ENCODE results near the gene SLC1A2.

SLC1A2 gene

GRCh38 chr11:35352077-35352888 lies 67.1 kb downstream of the SLC1A2 start:
- no peak overlapping the region for H3K4me3 ChIP-seq (ENCODE audit: low read depth, low read length)

GRCh38 chr11:35349897-35350296 lies 69.5 kb downstream of the SLC1A2 start:
- H3K4me3 ChIP-seq (ENCODE audit: low read depth, low read length), result no peak overlapping the region

GRCh38 chr11:35348898-35349687 lies 70.3 kb downstream of the SLC1A2 start:
- H3K4me3 ChIP-seq (ENCODE audit: low read depth, low read length), result no peak overlapping the region

- H3K4me3 ChIP-seq (ENCODE audit: low read depth, low read length), result no peak overlapping the region
Measured at GRCh38 chr11:35347921-35348331, 71.4 kb downstream of the SLC1A2 start.

GRCh38 chr11:35347173-35347878 lies 72.0 kb downstream of the SLC1A2 start:
- no peak overlapping the region for H3K4me3 ChIP-seq (ENCODE audit: low read depth, low read length)

GRCh38 chr11:35346472-35347156 lies 72.7 kb downstream of the SLC1A2 start:
- H3K4me3 ChIP-seq (ENCODE audit: low read depth, low read length), result no peak overlapping the region

- H3K4me3 ChIP-seq (ENCODE audit: low read depth, low read length), result no peak overlapping the region
Measured at GRCh38 chr11:35344681-35345574, 74.4 kb downstream of the SLC1A2 start.

GRCh38 chr11:35343033-35343598 lies 76.2 kb downstream of the SLC1A2 start:
- H3K4me3 ChIP-seq (ENCODE audit: low read depth, low read length), result no peak overlapping the region

- H3K4me3 ChIP-seq (ENCODE audit: low read depth, low read length), result no peak overlapping the region
Measured at GRCh38 chr11:35340715-35341114, 78.6 kb downstream of the SLC1A2 start.

- H3K4me3 ChIP-seq (ENCODE audit: low read depth, low read length), result no peak overlapping the region
Measured at GRCh38 chr11:35340071-35340470, 79.3 kb downstream of the SLC1A2 start.

GRCh38 chr11:35338921-35339320 lies 80.4 kb downstream of the SLC1A2 start:
- H3K4me3 ChIP-seq (ENCODE audit: low read depth, low read length), result no peak overlapping the region

GRCh38 chr11:35337914-35338305 lies 81.4 kb downstream of the SLC1A2 start:
- H3K4me3 ChIP-seq (ENCODE audit: low read depth, low read length), result no peak overlapping the region

- H3K4me3 ChIP-seq (ENCODE audit: low read depth, low read length), result no peak overlapping the region
Measured at GRCh38 chr11:35337136-35337913, 82.0 kb downstream of the SLC1A2 start.

GRCh38 chr11:35336726-35337125 lies 82.6 kb downstream of the SLC1A2 start:
- H3K4me3 ChIP-seq (ENCODE audit: low read depth, low read length), result no peak overlapping the region

GRCh38 chr11:35335226-35335625 lies 84.1 kb downstream of the SLC1A2 start:
- no peak overlapping the region for H3K4me3 ChIP-seq (ENCODE audit: low read depth, low read length)

GRCh38 chr11:35334385-35335090 lies 84.8 kb downstream of the SLC1A2 start:
- no peak overlapping the region for H3K4me3 ChIP-seq (ENCODE audit: low read depth, low read length)

GRCh38 chr11:35332524-35332923 lies 86.8 kb downstream of the SLC1A2 start:
- H3K4me3 ChIP-seq (ENCODE audit: low read depth, low read length), result no peak overlapping the region

GRCh38 chr11:35330931-35331330 lies 88.4 kb downstream of the SLC1A2 start:
- no peak overlapping the region for H3K4me3 ChIP-seq (ENCODE audit: low read depth, low read length)
